Measurements from ENCODE around the gene NOC4L.

NOC4L gene

DNA sequence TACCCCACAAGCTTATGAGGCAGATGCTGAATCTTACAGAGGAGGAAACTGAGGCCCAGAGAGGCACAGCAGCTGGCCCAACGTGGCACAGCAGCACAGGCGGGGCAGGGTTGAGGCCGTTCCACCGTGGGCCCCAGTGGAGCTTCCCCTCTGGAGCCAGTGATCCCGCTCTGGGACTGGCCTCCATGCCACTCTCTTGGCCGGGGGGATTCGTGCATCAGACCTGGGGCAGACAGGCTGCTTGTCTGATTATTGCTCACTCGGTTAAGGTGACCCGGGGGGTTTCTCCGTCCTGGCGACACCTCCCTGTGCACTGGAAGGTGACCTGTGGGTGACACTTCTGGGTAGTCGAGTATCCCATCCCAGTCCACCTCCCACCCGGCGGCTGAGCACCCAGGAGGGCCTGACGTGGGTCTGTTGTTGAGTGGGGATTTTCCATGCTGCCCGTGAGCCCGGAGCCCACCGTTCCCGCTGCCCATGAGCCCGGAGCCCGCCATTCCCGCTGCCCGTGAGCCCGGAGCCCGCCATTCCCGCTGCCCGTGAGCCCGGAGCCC lies 27.8 kb downstream of the NOC4L start:
- Histone ChIP-seq H2AK5ac (ENCODE audit: low read length) (no peak overlapping the region), H4K91ac (ENCODE audit: low read depth, low read length) (no peak overlapping the region), H3K27ac (ENCODE audit: low read depth, low read length) (no peak overlapping the region), H3K36me3 (ENCODE audit: control insufficient read depth in 1 of 2, insufficient read depth in 2 of 2, low read length in 2 of 2) (no peaks in the 10 kb centered on the region), H2BK120ac (ENCODE audit: insufficient read depth, low read length, poor library complexity) (no peak overlapping the region), H3K9me3 (ENCODE audit: insufficient read depth, low read depth, low read length) (peaks cover 2% of the 10 kb centered on the region), H3K4me3 (ENCODE audit: low read depth, low read length) (no peak overlapping the region), H4K8ac (ENCODE audit: low read depth, low read length) (no peak overlapping the region), H3K4ac (ENCODE audit: low read depth, low read length) (no peak overlapping the region), H3K27me3 (ENCODE audit: insufficient read depth, low read length) (no peaks in the 10 kb centered on the region), H2BK5ac (ENCODE audit: low read depth, low read length, poor library complexity) (no peak overlapping the region), H4K12ac (ENCODE audit: low read depth, low read length) (no peak overlapping the region), H3K79me2 (ENCODE audit: control insufficient read depth, insufficient read depth, low read length, poor library complexity) (no peaks in the 10 kb centered on the region), H3K18ac (ENCODE audit: low read length) (no peak overlapping the region), H3K14ac (ENCODE audit: low read length) (no peak overlapping the region), H3K4me2 (ENCODE audit: low read length) (no peak overlapping the region), H3K79me1 (ENCODE audit: low read length) (no peaks in the 10 kb centered on the region), H2AFZ (ENCODE audit: insufficient read depth, low read length, poor library complexity) (no peak overlapping the region), H2BK12ac (ENCODE audit: low read length) (no peak overlapping the region), H3K23ac (ENCODE audit: low read length) (no peak overlapping the region), H3K4me1 (ENCODE audit: control insufficient read depth in 1 of 2, insufficient read depth in 2 of 2, low read length in 2 of 2) (peaks cover 0 to 5% of the 10 kb centered on the region in 2 experiments), H3K9ac (ENCODE audit: low read length) (no peak overlapping the region)
- DNase-seq = no peak
- no CpG with 5 or more reads among the region's 28 CpGs for WGBS (ENCODE audit: extremely low coverage, insufficient coverage, insufficient read length)

DNA sequence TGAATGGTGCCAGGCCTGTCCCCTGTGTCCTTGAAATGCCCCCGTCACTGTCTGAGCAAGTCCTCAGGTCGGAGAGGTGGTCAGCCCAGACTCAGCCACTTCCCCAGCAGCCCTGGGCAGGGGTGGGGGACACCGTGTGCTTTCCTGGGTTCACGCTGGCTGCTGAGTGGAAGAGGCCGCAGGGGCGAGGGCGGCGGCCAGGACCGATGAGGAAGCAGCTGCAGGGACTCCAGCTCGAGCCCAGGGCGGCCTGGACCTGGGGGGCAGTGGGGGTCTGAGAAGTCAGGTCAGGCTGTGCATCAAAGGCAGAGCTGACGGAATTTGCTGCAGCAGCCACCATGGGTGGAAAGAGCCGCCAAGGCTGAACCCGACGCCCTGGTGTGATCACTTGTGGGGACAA lies 28.4 kb downstream of the NOC4L start:
- H3K4me1 ChIP-seq (ENCODE audit: control insufficient read depth in 1 of 2, insufficient read depth in 2 of 2, low read length in 2 of 2) = peaks cover 0 to 5% of the 10 kb centered on the region in 2 experiments
- H4K12ac ChIP-seq (ENCODE audit: low read depth, low read length) = no peak overlapping the region
- H3K9me3 ChIP-seq (ENCODE audit: insufficient read depth, low read depth, low read length) = no peaks in the 10 kb centered on the region
- H3K4me3 ChIP-seq (ENCODE audit: low read depth, low read length) = no peak overlapping the region
- no CpG with 5 or more reads among the region's 15 CpGs for WGBS (ENCODE audit: extremely low coverage, insufficient coverage, insufficient read length)
- no peak overlapping the region for H3K9ac ChIP-seq (ENCODE audit: low read length)
- no peak overlapping the region for H3K4ac ChIP-seq (ENCODE audit: low read depth, low read length)
- H2AFZ ChIP-seq (ENCODE audit: insufficient read depth, low read length, poor library complexity) = no peak overlapping the region
- H4K8ac ChIP-seq (ENCODE audit: low read depth, low read length) = no peak overlapping the region
- no peak for DNase-seq
- H3K14ac ChIP-seq (ENCODE audit: low read length) = no peak overlapping the region
- no peak overlapping the region for H4K91ac ChIP-seq (ENCODE audit: low read depth, low read length)
- no peak overlapping the region for H3K4me2 ChIP-seq (ENCODE audit: low read length)
- no peaks in the 10 kb centered on the region for H3K36me3 ChIP-seq (ENCODE audit: control insufficient read depth in 1 of 2, insufficient read depth in 2 of 2, low read length in 2 of 2)
- no peak overlapping the region for H2BK120ac ChIP-seq (ENCODE audit: insufficient read depth, low read length, poor library complexity)
- H3K79me2 ChIP-seq (ENCODE audit: control insufficient read depth, insufficient read depth, low read length, poor library complexity) = no peaks in the 10 kb centered on the region
- no peak overlapping the region for H2AK5ac ChIP-seq (ENCODE audit: low read length)
- no peak overlapping the region for H3K27ac ChIP-seq (ENCODE audit: low read depth, low read length)
- H3K27me3 ChIP-seq (ENCODE audit: insufficient read depth, low read length) = no peaks in the 10 kb centered on the region
- H3K23ac ChIP-seq (ENCODE audit: low read length) = no peak overlapping the region
- H2BK12ac ChIP-seq (ENCODE audit: low read length) = no peak overlapping the region
- no peak overlapping the region for H3K18ac ChIP-seq (ENCODE audit: low read length)
- no peak overlapping the region for H2BK5ac ChIP-seq (ENCODE audit: low read depth, low read length, poor library complexity)
- no peaks in the 10 kb centered on the region for H3K79me1 ChIP-seq (ENCODE audit: low read length)

DNA sequence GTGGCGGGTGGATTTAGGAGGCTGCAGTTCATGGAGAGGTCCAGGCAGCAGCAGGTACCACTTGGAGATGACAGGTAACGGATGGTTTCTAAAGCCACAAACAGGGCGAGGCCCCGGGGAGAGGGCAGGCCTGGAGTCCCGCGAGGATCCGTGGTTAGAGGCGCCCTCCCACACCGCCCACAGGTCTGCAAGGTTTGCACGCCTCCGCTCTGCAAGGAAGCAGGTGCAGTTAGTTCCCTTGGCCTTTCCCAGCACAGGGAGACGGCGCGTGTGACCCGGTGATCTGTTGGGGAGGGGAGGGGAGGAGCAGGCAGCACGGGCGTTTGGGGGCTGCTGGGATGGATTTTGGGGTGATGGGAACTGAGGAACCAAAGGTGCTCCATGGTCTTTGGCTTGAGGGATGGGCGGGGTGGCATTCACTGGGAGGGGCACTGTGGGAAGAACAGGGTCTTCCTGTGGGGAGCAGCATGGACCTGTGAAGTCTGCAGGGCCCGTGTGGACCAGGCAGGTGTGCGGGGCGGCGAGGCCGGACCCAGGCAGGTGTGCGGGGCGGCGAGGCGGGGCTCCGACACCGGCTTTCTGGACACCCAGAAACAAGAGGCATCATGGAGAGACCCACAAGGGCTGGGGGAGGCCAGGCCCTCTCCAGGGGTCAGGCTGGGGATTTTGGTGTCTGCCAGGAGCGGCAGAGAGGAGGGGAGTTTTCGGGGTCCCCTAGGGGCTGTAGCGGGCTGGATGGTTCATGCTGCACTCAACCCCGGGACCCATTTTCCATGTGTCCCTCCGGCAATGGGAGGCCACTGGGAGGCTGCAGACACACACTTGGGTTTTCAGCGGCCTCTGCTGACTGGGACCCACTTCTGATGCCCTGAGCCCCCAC lies 29.1 kb downstream of the NOC4L start:
- H4K12ac ChIP-seq (ENCODE audit: low read depth, low read length) = no peak overlapping the region
- no peak overlapping the region for H2BK5ac ChIP-seq (ENCODE audit: low read depth, low read length, poor library complexity)
- H3K27ac ChIP-seq (ENCODE audit: low read depth, low read length) = no peak overlapping the region
- no peak overlapping the region for H3K18ac ChIP-seq (ENCODE audit: low read length)
- no peak overlapping the region for H4K8ac ChIP-seq (ENCODE audit: low read depth, low read length)
- DNase-seq = no peak
- H3K79me2 ChIP-seq (ENCODE audit: control insufficient read depth, insufficient read depth, low read length, poor library complexity) = no peaks in the 10 kb centered on the region
- H2AFZ ChIP-seq (ENCODE audit: insufficient read depth, low read length, poor library complexity) = no peak overlapping the region
- no peak overlapping the region for H2AK5ac ChIP-seq (ENCODE audit: low read length)
- no peak overlapping the region for H3K4me3 ChIP-seq (ENCODE audit: low read depth, low read length)
- no peak overlapping the region for H3K4ac ChIP-seq (ENCODE audit: low read depth, low read length)
- no CpG with 5 or more reads among the region's 35 CpGs for WGBS (ENCODE audit: extremely low coverage, insufficient coverage, insufficient read length)
- no peak overlapping the region for H3K9ac ChIP-seq (ENCODE audit: low read length)
- H3K14ac ChIP-seq (ENCODE audit: low read length) = no peak overlapping the region
- no peaks in the 10 kb centered on the region for H3K79me1 ChIP-seq (ENCODE audit: low read length)
- H3K4me1 ChIP-seq (ENCODE audit: control insufficient read depth in 1 of 2, insufficient read depth in 2 of 2, low read length in 2 of 2) = peaks cover 0 to 5% of the 10 kb centered on the region in 2 experiments
- H3K9me3 ChIP-seq (ENCODE audit: insufficient read depth, low read depth, low read length) = no peaks in the 10 kb centered on the region
- H3K4me2 ChIP-seq (ENCODE audit: low read length) = no peak overlapping the region
- H3K27me3 ChIP-seq (ENCODE audit: insufficient read depth, low read length) = no peaks in the 10 kb centered on the region
- no peak overlapping the region for H3K23ac ChIP-seq (ENCODE audit: low read length)
- H4K91ac ChIP-seq (ENCODE audit: low read depth, low read length) = no peak overlapping the region
- no peaks in the 10 kb centered on the region for H3K36me3 ChIP-seq (ENCODE audit: control insufficient read depth in 1 of 2, insufficient read depth in 2 of 2, low read length in 2 of 2)
- H2BK12ac ChIP-seq (ENCODE audit: low read length) = no peak overlapping the region
- H2BK120ac ChIP-seq (ENCODE audit: insufficient read depth, low read length, poor library complexity) = no peak overlapping the region

DNA sequence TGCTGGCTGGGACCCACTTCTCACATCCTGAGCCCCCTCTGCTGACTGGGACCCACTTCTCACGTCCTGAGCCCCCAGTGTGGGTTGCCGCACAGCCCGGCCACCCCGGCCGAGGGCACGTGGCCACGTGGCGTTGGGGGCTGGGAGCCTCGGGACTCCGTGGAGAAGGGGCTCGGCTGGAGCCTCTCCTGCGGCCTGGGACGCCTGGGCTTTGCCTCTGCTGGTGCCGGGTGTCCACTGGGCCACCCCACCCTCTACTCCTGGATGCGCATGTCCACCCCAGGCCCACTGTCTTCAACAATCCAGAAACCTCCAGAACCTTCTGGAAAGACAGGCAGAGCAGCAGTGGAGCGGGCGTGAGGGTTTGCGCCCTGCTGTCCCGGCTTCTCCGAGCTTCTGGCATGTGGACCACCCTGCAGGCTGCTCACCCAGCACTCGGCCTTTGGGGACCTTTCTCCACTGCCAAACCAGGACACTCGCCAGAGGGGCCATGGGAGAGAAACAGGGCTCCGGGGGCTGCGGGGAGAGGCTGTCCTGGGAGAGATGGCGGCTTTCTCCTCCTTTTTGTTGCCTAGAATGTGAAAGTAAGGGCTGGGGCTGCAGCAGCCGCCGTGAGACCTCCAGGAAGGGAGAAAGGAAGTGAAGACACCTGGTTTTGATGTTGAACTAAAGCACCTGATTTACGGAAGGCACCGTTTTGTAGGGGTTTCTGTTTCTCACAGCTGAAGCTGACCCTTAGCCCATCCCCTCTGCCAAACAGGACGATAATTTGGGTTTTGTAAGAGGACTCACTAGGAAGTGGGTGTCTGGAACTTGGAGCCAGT lies 30.0 kb downstream of the NOC4L start:
- no peak overlapping the region for H3K4me3 ChIP-seq (ENCODE audit: low read depth, low read length)
- no peak for DNase-seq
- H3K27ac ChIP-seq (ENCODE audit: low read depth, low read length) = no peak overlapping the region
- H4K91ac ChIP-seq (ENCODE audit: low read depth, low read length) = no peak overlapping the region
- H3K27me3 ChIP-seq (ENCODE audit: insufficient read depth, low read length) = no peaks in the 10 kb centered on the region
- H3K23ac ChIP-seq (ENCODE audit: low read length) = no peak overlapping the region
- H4K12ac ChIP-seq (ENCODE audit: low read depth, low read length) = no peak overlapping the region
- H3K36me3 ChIP-seq (ENCODE audit: control insufficient read depth in 1 of 2, insufficient read depth in 2 of 2, low read length in 2 of 2) = no peaks in the 10 kb centered on the region
- WGBS (ENCODE audit: extremely low coverage, insufficient coverage, insufficient read length) = no CpG with 5 or more reads among the region's 30 CpGs
- no peaks in the 10 kb centered on the region for H3K79me2 ChIP-seq (ENCODE audit: control insufficient read depth, insufficient read depth, low read length, poor library complexity)
- H3K4ac ChIP-seq (ENCODE audit: low read depth, low read length) = no peak overlapping the region
- H2AFZ ChIP-seq (ENCODE audit: insufficient read depth, low read length, poor library complexity) = no peak overlapping the region
- H2BK5ac ChIP-seq (ENCODE audit: low read depth, low read length, poor library complexity) = no peak overlapping the region
- H3K79me1 ChIP-seq (ENCODE audit: low read length) = no peaks in the 10 kb centered on the region
- no peak overlapping the region for H3K14ac ChIP-seq (ENCODE audit: low read length)
- no peak overlapping the region for H3K9ac ChIP-seq (ENCODE audit: low read length)
- no peak overlapping the region for H2AK5ac ChIP-seq (ENCODE audit: low read length)
- H3K4me1 ChIP-seq (ENCODE audit: control insufficient read depth in 1 of 2, insufficient read depth in 2 of 2, low read length in 2 of 2) = peaks cover 0 to 5% of the 10 kb centered on the region in 2 experiments
- no peak overlapping the region for H3K18ac ChIP-seq (ENCODE audit: low read length)
- H4K8ac ChIP-seq (ENCODE audit: low read depth, low read length) = no peak overlapping the region
- no peaks in the 10 kb centered on the region for H3K9me3 ChIP-seq (ENCODE audit: insufficient read depth, low read depth, low read length)
- no peak overlapping the region for H3K4me2 ChIP-seq (ENCODE audit: low read length)
- H2BK12ac ChIP-seq (ENCODE audit: low read length) = no peak overlapping the region
- H2BK120ac ChIP-seq (ENCODE audit: insufficient read depth, low read length, poor library complexity) = no peak overlapping the region

Measured in trophoblast cell (in vitro differentiated cells and primary cell).